AG09319 (cell line): ENCODE results near the gene GRIK3.

Experiments
- DNase-seq: peaks from one replicate; pipeline ENCODE4 v3.0.0-alpha.2; 2010; ENCODE audit warnings: low read depth; ENCODE audit errors: extremely low read depth
- TF ChIP-seq, protein P1 (sequence below): IDR thresholded peaks from 2 replicates; pipeline ENCODE4 v1.5.1; 2011; ENCODE audit warnings: low read depth, mild to moderate bottlenecking, inconsistent platforms, low read length, moderate library complexity

The GRIK3 gene

DNA sequence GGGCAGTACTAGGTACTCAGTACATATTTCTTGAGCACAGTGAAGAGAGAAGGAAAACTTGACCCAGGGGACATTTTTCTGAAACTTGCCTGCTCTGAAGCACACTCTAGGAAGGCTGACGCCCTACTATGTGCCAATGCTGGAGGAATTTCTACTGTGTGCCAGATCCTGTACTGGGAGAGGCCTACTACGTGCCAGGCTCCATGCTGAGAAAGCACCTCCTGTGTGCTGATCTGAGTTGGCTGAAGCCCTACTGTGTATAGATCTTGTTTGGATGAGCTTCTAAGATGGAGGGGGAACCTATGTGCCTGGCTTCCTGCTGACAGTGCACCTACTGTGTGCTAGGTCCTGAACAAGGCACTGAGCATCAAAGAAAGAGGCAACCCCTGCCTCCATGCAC is 86.2 kb downstream of the GRIK3 start:
- TF ChIP-seq, protein P1, sequence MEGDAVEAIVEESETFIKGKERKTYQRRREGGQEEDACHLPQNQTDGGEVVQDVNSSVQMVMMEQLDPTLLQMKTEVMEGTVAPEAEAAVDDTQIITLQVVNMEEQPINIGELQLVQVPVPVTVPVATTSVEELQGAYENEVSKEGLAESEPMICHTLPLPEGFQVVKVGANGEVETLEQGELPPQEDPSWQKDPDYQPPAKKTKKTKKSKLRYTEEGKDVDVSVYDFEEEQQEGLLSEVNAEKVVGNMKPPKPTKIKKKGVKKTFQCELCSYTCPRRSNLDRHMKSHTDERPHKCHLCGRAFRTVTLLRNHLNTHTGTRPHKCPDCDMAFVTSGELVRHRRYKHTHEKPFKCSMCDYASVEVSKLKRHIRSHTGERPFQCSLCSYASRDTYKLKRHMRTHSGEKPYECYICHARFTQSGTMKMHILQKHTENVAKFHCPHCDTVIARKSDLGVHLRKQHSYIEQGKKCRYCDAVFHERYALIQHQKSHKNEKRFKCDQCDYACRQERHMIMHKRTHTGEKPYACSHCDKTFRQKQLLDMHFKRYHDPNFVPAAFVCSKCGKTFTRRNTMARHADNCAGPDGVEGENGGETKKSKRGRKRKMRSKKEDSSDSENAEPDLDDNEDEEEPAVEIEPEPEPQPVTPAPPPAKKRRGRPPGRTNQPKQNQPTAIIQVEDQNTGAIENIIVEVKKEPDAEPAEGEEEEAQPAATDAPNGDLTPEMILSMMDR, result no peak
- no peak for DNase-seq

DNA sequence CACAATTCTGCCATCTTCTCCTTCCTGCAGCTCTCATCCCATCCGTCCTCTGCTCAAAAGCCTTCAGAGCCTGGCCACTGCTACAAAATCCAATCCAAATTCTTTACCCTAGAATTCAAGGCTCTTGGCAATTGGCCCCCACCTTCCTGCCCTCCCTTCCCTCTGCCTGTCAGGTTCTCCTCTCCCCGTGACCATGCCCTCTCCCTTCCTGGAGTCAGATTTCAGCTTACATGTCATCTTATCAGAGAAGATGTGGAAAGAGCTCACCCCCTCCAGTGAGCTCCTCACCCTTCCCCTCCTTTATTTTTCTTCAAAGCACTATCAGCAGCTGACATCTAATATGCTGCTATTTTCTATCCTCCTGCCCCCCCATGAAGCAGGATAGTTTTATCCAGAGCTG is 86.9 kb downstream of the GRIK3 start:
- DNase-seq, result no peak
- TF ChIP-seq, protein P1, result no peak

DNA sequence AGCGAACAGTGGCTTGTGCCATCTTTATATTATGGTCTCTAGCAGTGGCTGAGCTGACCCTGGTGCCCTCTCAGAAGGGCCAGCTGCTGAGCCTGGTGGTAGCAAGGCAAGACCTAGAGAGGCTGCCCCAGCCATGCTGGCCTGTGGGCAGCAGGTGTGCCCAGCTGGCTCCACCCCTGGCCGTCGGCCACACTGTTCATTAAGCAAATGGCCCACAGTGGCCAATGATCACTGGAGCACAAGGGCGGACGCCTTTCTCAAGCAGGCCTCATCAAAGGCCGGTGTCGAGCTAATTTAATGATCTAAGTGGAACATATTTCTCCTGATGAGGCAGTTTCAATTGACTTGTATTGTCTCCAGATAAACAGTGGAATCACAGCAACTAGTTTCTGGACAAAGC is 89.4 kb downstream of the GRIK3 start:
- DNase-seq, result no peak
- TF ChIP-seq, protein P1, result no peak

DNA sequence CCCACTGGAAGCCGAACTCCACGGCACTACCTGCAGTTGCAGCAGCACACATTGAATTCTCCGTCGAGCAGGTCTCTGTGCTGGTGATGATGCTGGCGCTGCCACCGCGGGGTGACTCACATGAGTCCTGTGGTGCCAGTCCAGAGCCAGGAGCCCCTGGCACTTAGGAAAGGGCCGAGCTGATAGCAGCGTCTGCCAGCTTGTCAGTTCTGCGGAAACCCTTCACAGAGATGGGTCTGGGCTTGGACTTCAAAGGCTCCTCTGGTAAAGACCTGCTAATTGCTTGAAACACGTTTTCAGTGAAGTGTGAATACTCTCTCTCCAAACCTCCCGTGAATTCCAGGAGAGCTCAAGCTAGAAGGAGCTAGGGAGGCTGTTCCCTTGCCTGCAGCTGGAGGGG is 92.2 kb downstream of the GRIK3 start:
- TF ChIP-seq, protein P1, result no peak
- no peak for DNase-seq

DNA sequence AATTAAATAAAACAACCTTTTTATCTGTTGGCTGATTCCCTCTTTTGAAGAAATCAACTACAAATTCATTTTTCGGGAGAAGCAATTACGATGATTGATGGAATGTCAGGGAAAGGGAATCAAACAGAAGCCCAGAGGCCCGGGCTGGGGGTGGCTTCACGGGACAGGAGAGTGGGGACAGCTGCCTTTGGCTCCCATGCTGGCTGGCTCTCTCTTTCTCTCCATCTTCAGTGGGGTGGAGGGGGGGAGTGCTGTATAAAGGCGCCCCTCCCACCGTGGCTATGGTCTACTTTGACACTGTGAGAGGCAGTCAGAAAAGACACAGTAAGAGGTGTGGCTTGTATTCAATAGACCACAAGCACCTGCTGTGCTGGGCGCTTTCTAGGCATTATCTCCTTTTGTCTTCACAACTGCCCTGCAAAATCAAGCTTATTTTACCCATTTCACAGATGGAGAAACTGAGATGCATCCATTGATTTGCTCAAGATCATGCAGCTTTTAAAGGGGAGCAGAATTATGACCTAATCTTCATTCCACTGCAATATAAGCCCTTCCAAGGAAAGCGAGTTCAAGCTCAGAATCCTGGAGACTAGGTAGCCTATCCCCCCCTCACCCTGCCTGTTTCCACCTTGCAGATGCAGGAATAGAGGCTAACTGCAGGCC is 92.9 kb downstream of the GRIK3 start:
- no peak for DNase-seq
- TF ChIP-seq, protein P1, result no peak

DNA sequence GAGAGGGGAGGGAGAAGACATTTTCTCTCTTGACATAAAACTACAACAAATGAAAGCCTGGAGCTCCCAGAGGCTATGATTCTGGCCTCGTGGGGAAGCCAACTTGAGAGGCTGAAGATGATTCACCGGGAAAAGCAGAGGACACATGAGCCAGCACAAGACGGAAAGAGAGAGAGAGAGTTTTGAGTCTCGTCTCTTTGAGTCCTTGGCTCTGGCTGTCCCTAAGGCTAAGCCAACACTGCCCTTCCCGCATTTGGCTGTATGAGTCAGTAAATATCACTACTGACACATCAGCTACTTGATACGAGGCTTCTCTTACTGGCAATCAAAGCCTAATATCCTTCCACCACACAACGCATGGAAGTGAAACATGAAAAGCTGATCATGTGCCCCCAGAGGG is 95.5 kb downstream of the GRIK3 start:
- no peak for DNase-seq
- TF ChIP-seq, protein P1, result no peak

DNA sequence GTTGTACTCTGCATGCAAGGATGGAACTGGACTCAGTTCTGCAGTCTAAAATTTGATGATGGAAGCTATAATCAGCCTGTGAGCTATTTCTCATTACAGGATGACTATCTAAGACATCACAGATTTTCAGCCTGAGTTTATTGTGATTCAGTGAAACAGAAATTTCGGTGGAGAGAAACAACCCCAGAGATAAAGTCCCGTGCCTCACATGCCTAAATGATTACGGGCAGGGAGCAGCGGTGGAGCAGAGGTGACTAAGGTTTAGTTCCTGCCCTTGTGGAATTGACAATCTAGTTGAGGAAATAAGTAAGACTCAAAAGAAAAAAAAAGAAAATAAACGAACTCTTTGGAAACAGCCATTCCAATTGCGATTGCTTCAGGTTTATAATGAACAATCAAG is 96.9 kb downstream of the GRIK3 start:
- TF ChIP-seq, protein P1, result no peak
- DNase-seq, result no peak
